ENCODE data around the gene IGF2R.
"Not testable (repeated sequence)": the region's sequence is repeated elsewhere in the genome, so short reads cannot be mapped to it uniquely, and the experiment has no call there.

The IGF2R gene

GRCh38 chr6:160078883-160079685 is 110.2 kb downstream of the IGF2R start:
- DNase-seq, result no peak

DNA sequence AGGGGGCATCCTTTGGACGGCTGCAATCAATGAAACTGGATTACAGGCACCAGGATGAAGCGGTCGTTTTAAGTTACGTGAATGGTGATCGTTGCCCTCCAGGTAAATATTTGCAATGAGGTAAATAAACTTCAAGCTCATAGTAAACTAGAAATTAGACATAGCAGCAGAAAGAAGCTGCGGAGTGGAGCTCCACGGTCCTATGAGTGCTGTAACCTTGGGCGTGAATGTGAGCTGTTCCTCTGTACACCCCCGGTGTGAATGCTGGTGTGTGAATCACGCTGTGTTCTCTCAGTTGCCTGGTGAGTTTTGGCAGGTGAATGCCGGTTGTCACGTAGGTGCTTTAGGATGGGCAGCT is 110.8 kb downstream of the IGF2R start:
- no peak for DNase-seq

- no peak for DNase-seq
Measured at GRCh38 chr6:160080097-160080496, 111.2 kb downstream of the IGF2R start.

DNA sequence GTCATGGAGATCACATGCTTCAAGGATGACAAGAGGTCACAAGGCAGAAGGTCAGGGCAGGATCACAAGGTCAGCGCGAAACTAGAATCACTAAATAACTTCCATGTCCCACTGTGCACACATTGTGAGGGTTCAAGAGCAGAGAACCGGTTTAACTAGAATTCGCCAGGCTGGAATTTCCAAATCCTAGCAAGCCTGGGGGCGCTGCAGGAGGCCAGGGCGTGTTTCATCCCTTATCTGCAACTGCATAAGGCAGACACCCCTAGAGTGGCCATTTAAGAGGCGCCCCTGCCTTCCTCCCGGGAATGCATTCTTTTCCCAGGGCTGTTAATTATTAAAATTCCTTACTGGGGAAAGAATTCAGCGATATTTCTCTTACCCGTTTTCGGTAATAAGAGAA is 112.5 kb downstream of the IGF2R start:
- no peak for DNase-seq

- DNase-seq, result no peak
Measured at GRCh38 chr6:160082627-160083026, 113.7 kb downstream of the IGF2R start.

- DNase-seq, result no peak
Measured at GRCh38 chr6:160084198-160084776, 115.4 kb downstream of the IGF2R start.

GRCh38 chr6:160085226-160085625 is 116.3 kb downstream of the IGF2R start:
- DNase-seq, result no peak

- no peak for DNase-seq
Measured at GRCh38 chr6:160085713-160086505, 117.0 kb downstream of the IGF2R start.

DNA sequence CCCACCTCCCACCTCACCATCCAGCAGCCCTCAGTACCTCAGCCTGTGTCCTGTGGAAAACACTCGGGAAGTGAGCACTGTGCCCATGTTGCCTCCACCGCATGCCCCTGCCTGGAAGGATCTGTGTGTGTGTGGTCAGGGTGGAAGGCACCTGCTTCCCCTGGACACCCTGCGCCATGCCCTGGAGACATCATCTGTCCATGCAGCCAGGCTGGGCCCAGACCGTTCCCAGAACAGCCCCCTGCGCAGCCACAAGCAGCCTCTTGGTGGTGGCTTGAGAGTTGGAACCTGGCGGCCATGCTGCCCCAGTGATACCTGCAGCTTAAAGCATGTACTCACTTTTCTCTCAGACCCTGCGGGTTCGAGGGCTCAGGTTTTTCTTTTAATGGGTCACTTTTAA is 117.9 kb downstream of the IGF2R start:
- no peak for DNase-seq

- no peak for DNase-seq
Measured at GRCh38 chr6:160088069-160088783, 119.3 kb downstream of the IGF2R start.

- no peak for DNase-seq
Measured at GRCh38 chr6:160088784-160089533, 120.1 kb downstream of the IGF2R start.

DNA sequence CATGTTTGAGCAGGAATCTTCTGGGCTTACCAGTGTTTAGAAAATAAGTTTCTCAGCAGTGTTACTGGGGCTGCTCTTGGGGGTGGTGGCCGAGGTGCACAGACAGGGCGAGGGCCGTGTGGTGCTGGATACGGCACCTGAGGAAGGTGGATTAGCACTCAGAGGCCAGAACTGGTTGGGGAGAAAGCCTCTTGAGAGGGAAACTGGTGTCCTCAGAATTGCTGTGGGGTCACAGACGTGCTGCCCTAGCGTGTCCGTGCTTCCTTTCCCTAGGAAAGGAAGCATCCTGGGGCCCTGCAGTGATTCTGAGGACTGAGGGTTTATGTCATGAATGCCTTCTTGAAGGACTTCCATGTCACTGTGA is 120.6 kb downstream of the IGF2R start:
- DNase-seq, result no peak

DNA sequence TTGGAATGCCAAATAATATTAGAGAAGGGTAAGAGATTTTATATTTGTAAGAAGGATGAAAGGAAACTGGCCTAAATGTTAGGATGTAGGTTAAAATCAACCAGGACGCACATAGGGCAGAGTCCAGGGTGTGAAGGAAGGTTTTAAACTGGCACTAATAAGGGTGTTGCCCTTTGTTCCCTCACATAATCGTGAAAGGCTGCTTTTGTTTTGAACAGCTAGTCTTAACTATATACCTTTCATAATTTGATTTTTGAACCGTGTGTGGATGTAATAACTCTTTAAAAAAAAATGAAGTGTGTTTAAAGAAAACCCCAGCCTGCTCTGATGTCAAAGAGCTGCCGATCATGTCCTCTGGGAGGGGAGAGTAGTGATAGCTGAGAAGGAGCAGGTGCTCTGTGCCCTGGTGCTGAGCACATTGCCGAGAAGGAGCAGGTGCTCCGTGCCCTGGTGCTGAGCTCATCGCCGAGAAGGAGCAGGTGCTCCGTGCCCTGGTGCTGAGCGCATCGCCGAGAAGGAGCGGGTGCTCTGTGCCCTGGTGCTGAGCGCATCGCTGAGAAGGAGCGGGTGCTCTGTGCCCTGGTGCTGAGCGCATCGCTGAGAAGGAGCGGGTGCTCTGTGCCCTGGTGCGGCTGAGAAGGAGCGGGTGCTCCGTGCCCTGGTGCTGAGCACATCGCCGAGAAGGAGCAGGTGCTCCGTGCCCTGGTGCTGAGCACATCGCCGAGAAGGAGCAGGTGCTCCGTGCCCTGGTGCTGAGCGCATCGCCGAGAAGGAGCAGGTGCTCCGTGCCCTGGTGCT is 121.8 kb downstream of the IGF2R start:
- not testable (repeated sequence) for DNase-seq

- not testable (repeated sequence) for DNase-seq
Measured at GRCh38 chr6:160092176-160092575, 123.3 kb downstream of the IGF2R start.

DNA sequence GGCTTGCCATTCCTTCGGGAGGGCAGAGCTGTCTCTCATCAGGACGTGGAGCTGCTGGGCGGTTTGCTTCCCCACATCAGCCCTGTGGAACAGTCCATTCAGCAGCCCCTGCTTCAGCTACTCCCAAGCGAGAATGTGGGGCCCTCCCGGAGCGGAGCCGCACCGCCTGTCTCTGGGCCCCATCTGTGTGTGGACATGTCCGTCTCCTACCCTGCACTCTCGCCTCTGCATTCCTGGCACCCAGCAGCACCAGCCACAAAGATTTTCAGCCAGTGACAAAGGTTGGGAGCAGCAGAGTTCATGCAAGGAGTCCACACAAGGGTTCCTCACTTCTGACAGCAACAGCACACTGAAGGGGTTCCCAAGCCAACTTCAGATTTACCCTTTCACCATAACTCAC is 123.7 kb downstream of the IGF2R start:
- no peak for DNase-seq

DNA sequence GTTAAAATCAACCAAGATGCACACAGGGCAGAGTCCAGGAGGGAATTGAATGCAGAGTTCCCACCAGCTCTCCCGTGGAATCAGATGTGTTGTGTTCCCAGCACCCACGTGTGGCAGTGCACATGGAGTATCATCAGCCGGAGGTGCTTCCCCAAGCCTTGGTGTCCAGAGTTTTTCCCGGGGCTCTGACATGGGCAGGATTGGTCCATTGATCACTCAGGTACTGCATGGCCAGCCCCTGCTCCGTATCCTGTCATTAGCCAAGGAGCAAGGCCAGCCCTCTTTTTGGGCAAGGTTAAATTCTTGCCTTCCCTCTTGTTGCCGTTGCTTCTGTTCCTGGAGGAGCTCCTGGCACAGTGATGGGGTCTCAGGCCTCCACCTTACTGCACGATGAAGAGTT is 124.2 kb downstream of the IGF2R start:
- no peak for DNase-seq

DNA sequence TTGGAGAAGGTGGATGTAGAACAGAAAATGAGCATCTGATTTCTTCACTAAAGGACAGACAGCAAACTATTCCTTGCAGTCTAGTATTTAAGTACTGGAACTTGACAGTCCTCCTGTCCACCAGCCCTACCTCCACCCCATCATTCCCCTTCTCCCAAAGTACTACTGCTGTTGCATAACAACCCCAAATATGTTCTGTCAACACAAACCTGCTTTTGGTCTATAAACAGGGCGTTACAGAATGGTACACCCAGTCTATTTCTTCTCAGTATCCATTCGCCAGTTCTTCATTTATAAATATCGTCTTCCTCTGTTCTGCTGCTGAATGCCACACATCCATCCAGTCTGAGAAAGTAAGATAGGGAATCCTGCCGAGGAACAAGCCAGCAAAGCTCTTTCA is 125.1 kb downstream of the IGF2R start:
- no peak for DNase-seq

DNA sequence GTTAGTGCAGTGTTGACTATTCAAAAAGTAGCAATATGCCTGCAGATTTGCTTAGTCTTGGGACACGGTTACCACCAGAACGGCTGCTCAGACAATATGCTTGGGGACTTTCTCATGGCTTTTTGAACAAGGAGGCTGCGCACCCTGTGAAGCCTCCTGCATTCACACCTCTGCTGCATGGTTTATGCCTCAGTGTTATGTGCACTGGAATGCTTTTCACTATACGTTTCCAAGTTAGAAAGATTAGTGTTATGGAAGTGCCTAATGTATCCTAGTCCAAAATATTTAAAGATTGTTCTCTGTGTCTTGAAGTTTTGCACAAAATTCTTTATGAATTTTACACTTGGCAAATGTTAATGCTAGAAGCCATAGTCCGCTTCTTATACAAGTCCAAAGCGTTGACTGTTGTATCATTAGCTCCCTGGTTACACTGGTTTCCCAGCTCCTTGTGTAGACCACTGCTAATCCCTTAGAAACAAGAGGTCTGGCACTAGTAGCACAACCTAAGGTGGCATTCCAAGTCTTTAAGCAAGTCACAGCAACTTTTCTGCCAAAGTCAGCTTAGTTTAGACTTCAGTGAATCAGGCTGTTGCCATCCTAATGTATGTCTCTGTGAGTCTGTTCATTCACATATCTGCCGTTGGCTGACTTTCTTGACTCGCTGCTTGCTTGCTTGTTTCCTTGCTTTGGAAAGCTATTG is 126.4 kb downstream of the IGF2R start:
- DNase-seq, result no peak

GRCh38 chr6:160101277-160102205 is 132.7 kb downstream of the IGF2R start:
- DNase-seq, result no peak

DNA sequence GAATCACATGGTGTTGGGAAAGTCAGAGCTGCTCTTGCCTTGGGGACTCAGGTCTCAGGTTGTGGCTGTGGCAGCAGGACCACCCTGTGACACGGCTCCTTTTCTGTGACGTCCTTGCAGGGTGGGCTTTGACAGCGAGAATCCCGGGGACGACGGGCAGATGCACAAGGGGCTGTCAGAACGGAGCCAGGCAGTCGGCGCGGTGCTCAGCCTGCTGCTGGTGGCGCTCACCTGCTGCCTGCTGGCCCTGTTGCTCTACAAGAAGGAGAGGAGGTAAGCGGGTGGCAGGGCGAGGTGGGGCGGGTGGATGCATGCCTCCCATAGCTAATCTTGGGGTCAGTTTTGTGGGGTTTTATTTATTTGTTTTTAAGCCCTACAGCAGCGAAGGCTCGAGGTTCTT is 133.5 kb downstream of the IGF2R start:
- DNase-seq, result no peak

Measured in GOT3 (cell line).